NCI-H2196 treated with DMSO at 0.1 percent for 48 hours (cell line): ENCODE measurements around the gene DDX47.
"Not testable (repeated sequence)": the region's sequence is repeated elsewhere in the genome, so short reads cannot be mapped to it uniquely, and the experiment has no call there.

ENCODE experiments used
- DNase-seq: peaks from one replicate; lab custom pipeline; 2025; ENCODE audit not compliant: unreplicated experiment; lab: John Stamatoyannopoulos, UW

The DDX47 gene

GRCh38 chr12:12796928-12797793 is 16.0 kb upstream of the DDX47 start:
- DNase-seq: no peak

GRCh38 chr12:12797794-12798152 is 15.4 kb upstream of the DDX47 start:
- DNase-seq: no peak

- no peak for DNase-seq
Measured at GRCh38 chr12:12798480-12798879, 14.7 kb upstream of the DDX47 start.

GRCh38 chr12:12799163-12799920 is 13.8 kb upstream of the DDX47 start:
- DNase-seq: no peak

- DNase-seq: no peak
Measured at GRCh38 chr12:12800406-12801180, 12.6 kb upstream of the DDX47 start.

- DNase-seq: not testable (repeated sequence)
Measured at GRCh38 chr12:12801656-12802055, 11.5 kb upstream of the DDX47 start.

GRCh38 chr12:12803186-12803585 is 10.0 kb upstream of the DDX47 start:
- peak; percentile 89 for DNase-seq

GRCh38 chr12:12804011-12804410 is 9.1 kb upstream of the DDX47 start:
- no peak for DNase-seq

- DNase-seq: no peak
Measured at GRCh38 chr12:12804432-12804886, 8.7 kb upstream of the DDX47 start.

GRCh38 chr12:12806784-12807516 is 6.2 kb upstream of the DDX47 start:
- DNase-seq: no peak

GRCh38 chr12:12807517-12807903 is 5.6 kb upstream of the DDX47 start:
- DNase-seq: not testable (repeated sequence)

- DNase-seq: no peak
Measured at GRCh38 chr12:12807970-12808702, 5.0 kb upstream of the DDX47 start.

GRCh38 chr12:12810553-12811021 is 2.6 kb upstream of the DDX47 start:
- DNase-seq: no peak

- no peak for DNase-seq
Measured at GRCh38 chr12:12811343-12811742, 1.8 kb upstream of the DDX47 start.

GRCh38 chr12:12812174-12812573 is 972 bp upstream of the DDX47 start:
- no peak for DNase-seq

GRCh38 chr12:12812618-12813119 is 477 bp upstream of the DDX47 start:
- no peak for DNase-seq

GRCh38 chr12:12817616-12818015 is 4.5 kb downstream of the DDX47 start:
- no peak for DNase-seq

GRCh38 chr12:12818701-12819100 is 5.6 kb downstream of the DDX47 start:
- DNase-seq: no peak

- no peak for DNase-seq
Measured at GRCh38 chr12:12819221-12819620, 6.1 kb downstream of the DDX47 start.
